SK-N-SH (cell line): ENCODE measurements around the gene ICA1.

Experiments used
- CTCF ChIP-seq: fragments of 200-600 bp; sonication (generic); IDR thresholded peaks from 2 replicates; pipeline ENCODE4 v1.6.1; 2017; ENCODE audit warnings: antibody characterized with exemption, mild to moderate bottlenecking, moderate library complexity
- EZH2phosphoT487 ChIP-seq: fragments of 200-600 bp; sonication (generic); IDR thresholded peaks from 2 replicates; pipeline ENCODE4 v1.6.1; 2017; ENCODE audit warnings: low read depth, mixed run types, mild to moderate bottlenecking, antibody characterized with exemption, moderate library complexity, borderline replicate concordance
- FOXM1 ChIP-seq: IDR thresholded peaks from 2 replicates; pipeline ENCODE4 v1.4.0; 2012; ENCODE audit warnings: low read depth, mild to moderate bottlenecking
- NRF1 ChIP-seq: IDR thresholded peaks from 2 replicates; pipeline ENCODE4 v1.6.1; 2012; ENCODE audit warnings: low read depth, mild to moderate bottlenecking, low read length
- TAF1 ChIP-seq: IDR thresholded peaks from 2 replicates; pipeline ENCODE4 v1.6.1; 2012; ENCODE audit warnings: low read depth, mild to moderate bottlenecking, low read length, moderate library complexity, borderline replicate concordance

DNA sequence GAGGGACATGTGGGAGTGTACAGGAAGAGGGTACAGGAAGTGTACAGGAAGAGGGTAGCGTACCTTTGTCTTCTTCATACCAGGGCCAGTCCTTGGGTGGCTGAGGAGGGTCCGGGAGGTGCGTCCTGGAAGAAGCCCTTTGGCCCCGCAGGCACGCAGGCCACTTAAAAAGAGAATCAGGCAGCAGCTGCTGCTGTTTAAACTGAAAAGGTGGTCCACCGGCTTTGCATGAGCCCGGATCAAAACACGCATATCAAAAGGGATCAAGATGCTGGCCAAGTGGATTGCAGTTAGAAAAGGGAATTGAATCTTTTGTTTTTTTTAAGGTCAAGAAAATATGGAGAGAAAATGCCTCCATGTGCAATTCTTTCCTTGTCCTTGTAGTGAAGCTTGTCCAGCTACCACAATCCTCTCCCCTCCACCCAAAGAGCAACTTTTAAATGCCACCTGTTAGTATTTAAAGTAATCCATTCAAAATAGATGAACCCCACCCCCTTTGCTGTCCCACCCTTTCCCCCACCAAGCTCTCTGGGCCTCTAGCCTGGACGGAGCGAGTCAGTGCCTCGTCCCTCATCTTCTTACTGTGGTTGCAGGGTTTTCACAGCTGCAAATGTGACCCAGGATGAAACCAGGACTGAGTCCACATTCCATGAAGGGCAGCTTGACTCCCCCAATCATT lies 150.5 kb downstream of the ICA1 start:
- TF ChIP-seq CTCF = no peak
- TF ChIP-seq TAF1 = no peak
- no peak for TF ChIP-seq EZH2phosphoT487
- TF ChIP-seq FOXM1 = no peak
- TF ChIP-seq NRF1 = no peak
